RKO (cell line): ENCODE data around the gene OR4D6.
"Not testable (repeated sequence)": the region's sequence is repeated elsewhere in the genome, so short reads cannot be mapped to it uniquely, and the experiment has no call there.

ENCODE experiments used
- DNase-seq: peaks from one replicate; pipeline ENCODE4 v3.0.0-alpha.2; 2016; ENCODE audit warnings: low spot score

OR4D6 gene

DNA sequence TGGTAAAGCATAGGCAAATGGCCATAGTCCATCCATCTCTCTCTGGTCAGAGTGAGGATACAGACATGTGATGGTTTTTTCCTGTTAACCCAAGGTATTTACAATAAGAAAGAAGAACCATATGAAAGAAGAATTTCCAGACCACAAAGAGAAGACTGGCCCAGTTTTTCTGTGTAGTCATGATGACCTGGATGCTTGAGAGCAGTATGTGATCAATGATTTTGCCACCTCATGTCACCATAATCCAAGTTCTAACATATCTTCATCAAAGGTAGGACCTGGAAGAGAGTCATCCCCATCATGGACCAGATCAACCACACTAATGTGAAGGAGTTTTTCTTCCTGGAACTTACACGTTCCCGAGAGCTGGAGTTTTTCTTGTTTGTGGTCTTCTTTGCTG is at the start of gene OR4D6:
OR4D6 (plus strand) TSS at position 301 of the 400 bp plus-strand sequence; CDS start at position 301, 0 bp downstream.
- no peak for DNase-seq

DNA sequence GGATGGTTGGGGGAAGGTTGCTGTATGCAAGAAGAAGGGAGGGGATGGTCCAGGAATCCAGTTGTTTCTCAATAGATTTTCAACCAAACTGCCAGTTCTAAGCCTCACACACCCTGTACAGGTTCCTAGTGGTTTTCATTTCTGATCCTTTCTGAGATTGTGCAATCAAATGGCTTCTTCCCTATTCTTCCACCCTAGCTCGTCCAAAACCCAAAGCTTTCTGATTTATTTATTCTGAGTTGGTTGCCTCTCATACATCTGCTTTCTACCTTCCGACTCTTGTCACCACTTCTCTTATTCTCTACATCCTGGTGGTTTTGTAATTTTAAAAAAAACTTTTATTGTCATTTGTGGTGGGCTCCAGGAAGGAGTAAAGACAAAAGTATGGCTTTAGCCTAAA is 43.1 kb upstream of the OR4D6 start:
- DNase-seq = no peak

DNA sequence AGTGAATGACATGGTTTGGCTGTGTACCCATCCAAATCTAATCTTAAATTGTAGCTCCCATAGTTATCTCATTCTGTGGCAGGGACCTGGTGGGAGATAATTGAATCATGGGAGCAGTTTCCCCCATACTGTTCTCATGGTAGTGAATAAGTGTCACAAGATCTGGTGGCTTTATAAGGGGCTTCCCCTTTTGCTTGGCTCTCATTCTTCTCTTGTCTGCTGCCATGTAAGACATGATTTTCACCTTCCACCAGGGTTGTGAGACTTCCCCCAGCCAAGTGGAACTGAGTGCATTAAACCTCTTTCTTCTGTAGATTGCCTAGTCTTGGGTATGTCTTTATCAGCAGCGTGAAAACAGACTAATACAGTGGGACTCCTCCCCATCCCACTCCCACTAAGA is 41.6 kb upstream of the OR4D6 start:
- DNase-seq = no peak

DNA sequence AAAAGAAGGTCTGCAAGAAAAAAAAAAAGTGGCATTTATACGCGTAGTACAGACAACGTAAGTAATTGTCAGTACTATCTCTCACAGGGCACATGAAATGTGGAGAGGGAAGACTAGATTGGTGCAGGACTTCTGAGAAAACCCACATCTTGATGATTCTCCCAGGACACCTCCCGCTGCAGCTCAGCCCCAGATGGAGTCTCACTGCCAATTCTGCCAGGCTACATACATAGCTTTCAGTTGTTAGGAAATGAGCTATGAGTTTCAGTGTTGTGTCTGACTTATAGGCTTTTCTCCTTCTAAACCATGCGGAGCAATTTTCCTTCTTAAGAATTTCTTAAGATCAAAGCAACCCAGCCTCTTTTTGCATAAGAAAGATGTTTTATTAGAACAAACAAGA is 40.1 kb upstream of the OR4D6 start:
- no peak for DNase-seq

DNA sequence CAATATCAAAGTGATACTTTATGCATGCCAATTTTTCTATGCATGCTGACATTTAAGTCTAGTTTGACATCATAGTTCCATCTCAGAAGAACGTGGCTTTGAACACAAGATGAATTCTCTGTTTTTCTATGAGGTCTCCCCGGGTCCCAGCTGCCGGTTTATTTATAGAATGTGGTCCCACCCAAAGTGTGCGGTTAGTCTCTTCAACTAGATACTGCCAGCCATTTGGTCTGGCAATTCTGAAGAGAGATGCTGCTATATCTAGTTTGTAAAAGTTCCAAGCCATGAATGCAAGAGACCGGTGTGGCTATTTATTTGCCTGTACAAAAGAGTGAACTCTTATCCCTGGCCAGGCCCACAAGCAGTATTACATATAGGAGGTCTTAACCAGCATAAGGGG is 39.7 kb upstream of the OR4D6 start:
- no peak for DNase-seq

DNA sequence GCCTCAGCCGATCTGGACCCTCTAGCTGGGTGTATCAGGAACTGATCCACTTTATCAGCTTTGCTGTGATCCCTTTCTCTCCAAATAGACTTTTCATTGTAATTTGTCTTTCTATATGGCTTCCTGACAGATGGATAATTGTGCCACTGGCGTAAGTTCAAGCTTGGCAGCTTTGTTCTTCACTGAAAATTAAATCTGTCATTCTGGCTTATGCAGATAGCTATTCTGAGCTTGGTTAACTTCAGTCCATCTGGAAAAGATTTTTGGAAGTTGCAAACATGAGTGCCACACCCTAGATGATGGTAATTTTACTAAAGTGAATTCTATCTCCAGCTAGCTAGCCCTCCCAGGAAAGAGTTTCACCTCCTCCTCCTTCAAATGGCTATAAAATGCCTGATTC is 38.6 kb upstream of the OR4D6 start:
- no peak for DNase-seq

DNA sequence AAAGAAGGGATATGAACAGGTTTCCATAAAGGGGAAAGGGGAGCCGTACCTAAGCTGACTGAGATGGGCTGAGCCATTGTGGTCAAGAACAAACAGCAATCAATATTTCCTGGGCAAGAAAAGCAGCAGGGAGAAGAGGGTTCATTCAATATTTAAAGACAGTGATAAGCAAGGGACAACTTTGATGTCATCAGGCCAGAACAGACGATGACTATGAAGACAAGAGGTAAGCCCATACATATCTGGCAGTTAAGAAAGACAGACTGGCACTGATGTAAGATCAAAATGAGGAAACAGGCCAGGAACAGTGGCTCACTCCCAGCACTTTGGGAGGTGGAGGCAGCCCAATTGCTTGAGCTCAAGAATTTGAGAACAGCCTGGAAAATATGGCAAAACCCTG is 32.9 kb upstream of the OR4D6 start:
- DNase-seq = no peak

DNA sequence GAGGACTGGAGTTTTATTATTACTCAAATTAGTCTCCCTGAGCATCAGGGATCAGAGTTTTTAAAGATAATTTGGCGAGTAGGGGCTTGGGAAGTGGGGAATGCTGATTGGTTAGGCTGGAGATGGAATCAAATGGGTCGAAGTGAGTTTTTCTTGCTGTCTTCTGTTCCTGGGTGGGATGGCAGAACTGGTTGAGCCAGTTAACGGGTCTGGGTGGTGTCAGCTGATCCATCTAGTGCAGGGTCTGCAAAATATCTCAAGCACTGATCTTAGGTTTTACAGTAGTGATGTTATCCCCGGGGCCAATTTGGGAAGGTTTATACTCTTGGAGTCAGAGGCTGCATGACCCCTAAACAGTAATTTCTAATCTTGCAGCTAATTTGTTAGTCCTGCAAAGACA is 31.6 kb upstream of the OR4D6 start:
- no peak for DNase-seq

DNA sequence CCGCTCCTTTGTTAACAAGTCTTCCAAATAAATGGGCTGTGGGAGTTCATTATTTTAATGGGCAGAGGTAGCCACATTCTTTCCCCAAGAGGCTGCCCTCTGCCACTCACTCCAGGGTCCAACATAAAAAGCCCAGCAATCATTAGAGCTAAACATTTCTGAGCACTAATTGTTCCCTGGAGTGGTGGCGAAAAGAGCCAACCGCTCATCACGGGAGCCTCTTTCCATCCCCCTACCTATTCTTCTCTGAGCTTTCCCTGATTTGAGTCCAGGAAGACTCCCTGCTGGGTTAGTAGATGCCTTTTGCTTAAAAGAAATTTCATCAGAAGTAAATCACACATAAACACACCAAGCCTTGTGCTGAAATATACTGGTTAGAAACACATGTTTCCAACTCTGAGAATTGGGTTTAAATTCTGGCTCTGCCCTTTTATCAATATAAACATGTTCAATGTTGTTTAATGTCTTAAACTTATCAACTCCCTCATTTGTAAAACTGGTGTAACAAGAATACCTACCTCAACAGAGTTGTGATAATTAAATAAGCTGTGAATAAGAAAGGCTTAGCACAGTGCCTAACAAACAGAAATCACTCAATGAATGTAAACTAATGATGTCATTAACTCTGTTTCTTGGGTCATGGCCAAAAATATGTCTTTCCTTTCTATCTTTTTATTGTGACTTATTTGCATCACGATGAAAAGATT is 30.2 kb upstream of the OR4D6 start, which contains the start of gene OR5A2:
OR5A2 (minus strand) TSS at position 53 of the 707 bp plus-strand sequence. CDS start 3,460 bp downstream, outside the sequence.
- no peak for DNase-seq

DNA sequence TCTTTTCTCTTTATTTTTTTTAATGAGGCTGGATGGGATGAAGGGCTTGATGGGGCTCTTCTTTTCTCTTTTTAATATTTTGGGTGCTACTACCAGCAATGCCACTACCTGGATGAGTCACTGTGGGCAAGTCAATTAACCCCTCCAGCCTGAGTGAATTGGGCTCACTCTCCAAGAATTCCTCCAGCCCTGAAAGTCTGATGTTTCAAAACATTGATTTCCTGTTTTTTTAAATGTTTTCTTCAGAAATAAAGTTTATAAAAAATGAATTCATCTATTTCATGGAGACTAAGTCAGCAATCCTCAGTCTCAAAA is 29.7 kb upstream of the OR4D6 start:
- DNase-seq = no peak

DNA sequence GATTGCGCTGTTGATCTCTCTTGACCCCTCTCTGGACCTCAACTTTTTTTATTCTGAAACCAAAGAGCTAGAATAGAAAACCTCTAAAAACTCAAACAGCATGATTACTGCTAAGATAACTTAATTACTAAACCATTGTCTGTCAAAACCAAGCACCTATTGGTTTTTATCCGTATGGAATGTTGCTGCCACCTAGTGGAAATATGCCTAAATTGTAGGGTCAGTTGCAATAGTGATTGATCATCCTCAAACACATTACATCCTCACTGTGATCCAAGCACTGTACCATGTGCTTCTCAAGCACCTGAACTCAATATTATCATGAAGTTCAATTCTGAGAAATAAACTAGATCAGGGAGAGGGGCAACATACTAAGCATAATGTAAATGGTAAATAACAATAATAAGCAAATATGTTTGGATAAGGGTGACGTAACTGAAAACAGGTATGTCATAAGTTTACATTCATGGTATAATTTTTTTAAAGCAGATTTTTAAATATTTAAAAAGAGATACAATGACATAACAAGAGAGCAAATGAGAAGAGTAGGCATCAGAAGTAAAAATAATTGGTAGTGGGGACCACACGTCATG is 26.7 kb upstream of the OR4D6 start:
- peak; percentile 58 for DNase-seq

DNA sequence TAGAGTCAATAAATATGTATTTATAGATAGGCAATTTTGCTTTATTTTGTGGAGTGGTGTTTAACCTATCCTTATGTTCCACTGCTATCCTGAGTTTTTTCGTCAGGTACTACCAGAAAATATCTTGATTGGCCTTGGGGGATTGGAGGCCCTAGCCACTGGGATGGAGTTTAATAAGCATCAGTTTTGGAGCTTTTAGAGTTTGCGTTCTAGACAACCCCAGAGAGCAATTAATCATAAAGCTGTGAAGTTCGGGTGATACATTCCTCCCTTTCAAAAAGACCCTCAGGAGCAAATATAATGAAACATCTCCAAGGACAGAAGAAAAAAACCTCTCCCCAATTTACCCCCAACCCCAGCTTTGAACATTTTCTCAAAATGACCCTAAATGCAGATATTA is 20.6 kb upstream of the OR4D6 start, which contains the start of gene OR5A1:
OR5A1 (plus strand) TSS at position 301 of the 400 bp plus-strand sequence. CDS start 6,700 bp downstream, outside the sequence.
- DNase-seq = no peak

DNA sequence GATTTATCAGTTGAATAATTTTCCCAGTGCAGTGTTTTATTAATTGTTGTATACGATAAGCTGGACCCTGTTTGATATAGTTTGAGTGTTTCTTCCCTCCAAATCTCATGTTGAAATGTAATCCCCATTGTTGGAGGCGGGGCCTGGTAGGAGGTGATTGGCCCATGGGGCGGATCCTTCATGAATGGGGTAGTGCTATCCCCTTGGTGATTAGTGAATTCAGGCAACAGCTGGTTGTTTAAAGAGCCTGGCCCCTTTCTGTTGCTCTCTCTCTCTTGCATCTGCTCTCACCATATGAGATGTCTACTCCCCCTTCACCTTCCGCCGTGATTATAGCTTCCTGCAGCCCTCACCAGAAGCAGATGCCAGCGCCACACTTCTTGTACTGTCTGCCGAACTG is 19.0 kb upstream of the OR4D6 start:
- no peak for DNase-seq

DNA sequence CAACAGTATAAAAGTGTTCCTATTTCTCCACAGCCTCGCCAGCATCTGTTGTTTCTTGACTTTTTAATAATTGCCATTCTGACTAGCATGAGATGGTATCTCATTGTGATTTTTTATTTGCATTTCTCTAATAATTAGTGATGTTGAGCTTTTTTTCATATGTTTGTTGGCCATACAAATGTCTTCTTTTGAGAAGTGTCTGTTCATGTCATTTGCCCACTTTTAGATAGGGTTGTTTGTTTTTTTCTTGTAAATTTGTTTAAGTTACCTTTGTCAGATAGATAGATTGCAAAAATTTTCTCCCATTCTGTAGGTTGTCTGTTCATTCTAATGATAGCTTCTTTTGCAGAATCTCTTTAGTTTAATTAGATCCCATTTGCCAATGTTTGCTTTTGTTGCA is 11.1 kb upstream of the OR4D6 start:
- not testable (repeated sequence) for DNase-seq

DNA sequence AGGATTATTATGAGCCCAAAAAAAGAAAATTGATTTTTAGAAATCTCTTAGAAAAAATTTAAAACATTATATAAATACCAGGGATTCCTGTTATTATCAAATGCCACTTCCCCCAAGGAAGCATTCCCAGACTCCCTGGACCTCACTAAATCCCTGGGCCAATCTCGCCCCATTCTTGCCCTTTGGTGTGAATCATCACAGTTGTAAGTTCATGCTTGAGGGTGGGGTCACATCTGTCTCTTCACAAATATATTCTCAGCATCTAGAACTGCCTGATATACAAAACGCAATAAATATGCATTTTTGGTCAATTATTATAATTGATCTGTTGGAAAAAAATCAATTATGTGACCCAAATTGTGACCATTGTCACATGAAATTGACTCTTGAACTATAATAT is 8.3 kb upstream of the OR4D6 start:
- no peak for DNase-seq

DNA sequence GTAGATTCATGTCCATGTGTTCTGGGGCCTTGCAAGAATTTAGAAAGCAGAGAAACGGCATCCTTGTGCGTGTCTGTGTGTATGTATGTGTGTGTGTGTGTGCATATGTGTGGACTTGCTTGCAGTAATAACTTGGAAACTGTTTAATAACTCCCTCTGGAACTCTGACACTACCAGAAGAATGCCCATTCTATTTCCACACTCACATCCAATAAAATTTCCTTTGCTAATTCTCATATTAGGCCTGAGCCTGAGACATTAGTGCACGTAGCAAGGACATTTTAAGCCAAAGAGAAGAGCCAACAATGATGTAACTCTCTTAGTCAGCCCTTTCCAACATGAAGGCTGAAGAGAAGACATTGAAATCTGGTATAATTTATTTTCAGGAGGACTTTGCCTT is 3.2 kb downstream of the OR4D6 start:
- no peak for DNase-seq

DNA sequence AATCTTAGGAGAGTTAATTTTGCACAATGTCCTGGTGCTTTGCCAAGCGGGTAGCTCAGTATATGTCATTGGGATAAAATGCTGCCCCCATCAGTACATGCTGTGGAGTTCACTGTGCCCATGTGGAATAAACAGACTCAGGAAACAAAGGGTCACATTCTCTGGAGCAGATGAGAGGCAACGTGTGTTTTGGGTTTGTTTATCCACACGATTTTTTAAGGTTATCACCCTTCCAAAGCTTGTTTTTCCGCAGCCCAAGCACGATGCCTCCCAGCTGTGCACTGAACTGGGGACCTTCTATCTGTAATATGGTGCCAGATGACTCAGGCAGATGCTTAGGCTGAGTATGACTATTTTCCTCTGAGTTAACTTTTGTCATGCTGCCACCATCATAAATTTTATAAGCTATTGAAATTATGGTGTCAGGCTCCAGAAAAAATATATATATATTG is 6.5 kb downstream of the OR4D6 start:
- peak; percentile 51 for DNase-seq

DNA sequence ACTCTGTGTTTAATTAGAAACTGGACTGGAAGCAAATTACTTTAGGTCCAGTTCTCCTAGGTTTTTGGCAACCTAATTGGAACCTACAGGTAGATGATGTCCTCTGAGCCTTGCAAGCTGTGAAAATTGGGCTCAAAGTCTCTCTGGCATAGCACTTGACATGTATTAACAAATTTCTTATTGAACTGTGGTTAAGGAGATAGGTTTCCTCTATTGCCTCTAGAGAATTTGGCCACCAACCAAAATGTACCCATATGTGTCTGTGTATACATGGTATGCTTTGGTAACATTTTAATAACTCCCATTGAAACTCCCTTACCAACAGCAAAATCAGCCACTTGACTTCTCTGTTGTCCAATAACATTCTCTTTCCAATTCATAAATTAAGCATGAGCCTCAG is 16.3 kb downstream of the OR4D6 start, which contains the start of gene OR4D10:
OR4D10 (plus strand) TSS at position 301 of the 400 bp plus-strand sequence. CDS start 4,115 bp downstream, outside the sequence.
- no peak for DNase-seq

DNA sequence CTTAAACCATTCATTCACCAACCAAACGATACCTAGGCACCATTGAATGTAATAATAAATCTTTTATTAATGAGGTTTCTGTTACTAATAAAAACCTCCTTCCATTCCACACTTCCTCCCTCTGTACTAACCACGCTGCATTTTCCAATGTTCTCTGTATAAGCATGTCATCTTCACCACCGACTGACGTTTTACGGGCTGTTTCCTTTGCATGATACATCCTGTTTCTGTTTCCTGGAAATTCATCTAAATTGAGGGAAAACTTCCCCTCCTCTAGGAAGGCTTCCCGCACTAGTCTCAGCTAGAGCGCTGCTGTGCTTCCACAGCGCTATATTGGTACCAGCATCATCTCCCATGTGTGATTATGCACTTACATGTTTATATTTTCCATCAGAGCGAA is 18.4 kb downstream of the OR4D6 start:
- no peak for DNase-seq

DNA sequence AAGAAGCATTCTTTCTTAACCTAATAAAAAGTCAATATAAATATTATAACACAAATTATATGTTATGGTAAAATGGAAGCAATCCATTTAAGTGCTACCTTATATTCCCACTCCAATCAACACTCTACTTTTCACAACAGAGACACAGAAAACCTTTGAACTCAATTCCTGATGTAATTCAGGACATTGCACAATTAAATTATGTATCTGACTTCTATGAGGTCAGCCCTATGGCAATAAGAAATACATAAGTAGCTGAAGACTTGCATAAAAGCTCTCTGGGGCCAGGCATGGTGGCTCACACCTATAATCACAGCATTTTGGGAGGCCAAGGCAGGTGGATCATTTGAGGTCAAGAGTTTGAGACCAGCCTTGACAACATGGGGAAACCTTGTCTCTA is 23.1 kb downstream of the OR4D6 start:
- no peak for DNase-seq

DNA sequence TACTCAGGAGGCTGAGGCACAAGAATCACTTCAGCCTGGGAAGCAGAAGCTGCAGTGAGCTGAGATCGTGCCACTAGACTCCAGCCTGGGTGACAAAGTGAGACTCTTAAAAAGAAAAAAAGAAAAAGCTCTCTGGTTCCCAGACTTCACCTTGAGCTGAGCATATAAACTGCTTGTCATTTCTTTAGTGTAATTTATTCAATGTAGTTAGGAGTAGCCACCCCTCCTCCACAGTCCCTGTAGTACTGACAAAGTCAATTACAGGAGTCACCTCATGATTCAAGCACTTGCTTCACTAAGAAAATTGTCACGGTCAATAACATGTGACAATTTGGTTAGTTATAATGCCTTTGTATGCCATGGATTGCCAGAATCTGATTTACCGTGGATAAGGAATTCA is 23.6 kb downstream of the OR4D6 start:
- DNase-seq = no peak

DNA sequence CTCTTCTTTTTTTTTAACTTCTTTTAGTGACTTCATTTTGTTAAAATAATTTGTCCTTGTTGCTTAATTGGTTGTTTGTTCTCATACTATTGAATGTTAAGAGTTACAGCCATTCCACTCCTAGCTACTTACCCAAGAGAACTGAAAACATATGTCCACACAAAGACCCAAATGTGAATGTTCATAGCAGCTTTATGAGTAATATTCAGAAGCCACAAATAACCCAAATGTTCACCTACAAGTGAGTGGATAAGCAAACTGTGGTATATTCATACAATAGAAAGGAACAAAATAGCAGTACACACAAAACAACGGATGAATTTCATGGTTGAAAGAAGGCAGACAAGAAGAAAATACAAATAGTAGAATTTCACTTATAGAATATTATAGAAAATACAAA is 45.2 kb downstream of the OR4D6 start:
- DNase-seq = no peak

DNA sequence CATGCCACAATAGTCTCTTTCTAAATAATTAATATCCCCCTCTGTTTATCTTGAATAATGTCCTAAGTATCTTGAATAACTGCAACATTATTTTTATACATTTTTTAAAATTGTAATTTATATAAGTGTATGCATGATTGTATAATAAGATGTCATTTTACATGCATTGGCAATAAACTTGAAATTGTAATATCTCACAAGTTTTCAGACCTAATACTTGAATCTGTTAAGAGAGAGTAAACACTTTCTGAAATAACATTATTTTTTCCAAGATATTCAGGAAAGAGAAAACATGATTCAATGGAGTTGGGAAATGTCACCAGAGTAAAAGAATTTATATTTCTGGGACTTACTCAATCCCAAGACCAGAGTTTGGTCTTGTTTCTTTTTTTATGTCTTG is 46.5 kb downstream of the OR4D6 start, which contains the start of gene OR4D11:
OR4D11 (plus strand) TSS at position 301 of the 400 bp plus-strand sequence; CDS start at position 301, 0 bp downstream.
- DNase-seq = no peak
